ENCODE data around the gene TPST2. TPM values are rescaled to one million over a fixed set of nuclear protein-coding genes. Genes with fewer than 3 reads are reported as not detected.
"Not testable (repeated sequence)": the region's sequence is repeated elsewhere in the genome, so short reads cannot be mapped to it uniquely, and the experiment has no call there.

TPST2 gene
- total RNA-seq, 1 donor from 2014 or later = 11.0 TPM

DNA sequence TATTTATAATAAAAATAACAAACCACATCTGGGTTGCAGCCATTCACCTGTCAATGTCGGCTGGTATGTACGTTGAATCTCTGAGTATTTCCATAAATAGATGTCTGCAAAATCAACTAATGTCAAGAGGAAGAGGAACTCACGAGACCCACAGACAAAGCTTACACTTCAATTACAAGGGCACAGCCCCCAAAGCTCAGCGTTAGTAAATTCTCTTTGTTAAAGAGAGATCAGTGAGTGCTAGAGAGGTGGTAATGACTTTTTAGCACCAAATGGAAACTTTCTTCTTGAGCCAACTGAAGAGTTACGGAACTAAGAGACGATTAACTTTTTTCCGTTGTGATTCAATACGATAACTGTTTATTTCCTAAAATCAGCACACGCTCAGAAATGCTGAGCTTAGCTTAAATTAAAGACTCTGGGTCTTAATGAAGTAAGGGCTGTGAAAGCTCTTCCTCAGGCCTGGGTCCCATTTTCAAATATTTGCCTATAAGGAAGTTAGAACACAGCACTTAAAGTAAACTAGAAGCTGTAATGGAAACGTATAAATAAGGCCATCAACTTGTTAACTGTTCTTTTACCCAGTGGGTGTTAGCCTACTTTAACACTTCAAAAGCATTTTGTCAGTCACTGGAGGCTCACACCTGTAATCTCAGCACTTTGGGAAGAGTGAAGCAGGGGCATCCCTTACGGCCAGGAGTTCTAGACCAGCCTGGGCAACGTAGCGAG is 54.9 kb downstream of the TPST2 start:
- ChIA-PET POLR2A (interaction anchor here (0.6 to 2.6 kb wide), 11 partner anchors 11 to 688 kb away, joined by 3 to 19 read pairs (median 3); partner anchors contain the start of genes HPS4, SRRD and TFIP11), CTCF (interaction anchor here (0.9 to 1.6 kb wide), 3 partner anchors 23 to 109 kb away, joined by 3 to 7 read pairs (median 5); no protein-coding TSS in a partner anchor)
- H3K4me3 Mint-ChIP-seq = peak overlapping the region; percentile 67
- ATAC-seq (ENCODE audit: low read depth) = peak; percentile 50
- intact Hi-C loops (cut with micrococcal nuclease) = loop anchor here (1.0 kb wide), 1 partner anchor 55 kb away; the partner anchor contains the start of gene TPST2
- H3K9me3 Mint-ChIP-seq = no peaks in the 10 kb centered on the region
- TF ChIP-seq, protein P1, sequence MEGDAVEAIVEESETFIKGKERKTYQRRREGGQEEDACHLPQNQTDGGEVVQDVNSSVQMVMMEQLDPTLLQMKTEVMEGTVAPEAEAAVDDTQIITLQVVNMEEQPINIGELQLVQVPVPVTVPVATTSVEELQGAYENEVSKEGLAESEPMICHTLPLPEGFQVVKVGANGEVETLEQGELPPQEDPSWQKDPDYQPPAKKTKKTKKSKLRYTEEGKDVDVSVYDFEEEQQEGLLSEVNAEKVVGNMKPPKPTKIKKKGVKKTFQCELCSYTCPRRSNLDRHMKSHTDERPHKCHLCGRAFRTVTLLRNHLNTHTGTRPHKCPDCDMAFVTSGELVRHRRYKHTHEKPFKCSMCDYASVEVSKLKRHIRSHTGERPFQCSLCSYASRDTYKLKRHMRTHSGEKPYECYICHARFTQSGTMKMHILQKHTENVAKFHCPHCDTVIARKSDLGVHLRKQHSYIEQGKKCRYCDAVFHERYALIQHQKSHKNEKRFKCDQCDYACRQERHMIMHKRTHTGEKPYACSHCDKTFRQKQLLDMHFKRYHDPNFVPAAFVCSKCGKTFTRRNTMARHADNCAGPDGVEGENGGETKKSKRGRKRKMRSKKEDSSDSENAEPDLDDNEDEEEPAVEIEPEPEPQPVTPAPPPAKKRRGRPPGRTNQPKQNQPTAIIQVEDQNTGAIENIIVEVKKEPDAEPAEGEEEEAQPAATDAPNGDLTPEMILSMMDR (IDR thresholded peaks at IDR 0.05) = no peak
- peaks cover 49% of the 10 kb centered on the region for H3K4me1 Mint-ChIP-seq
- peaks cover 35% of the 10 kb centered on the region for H3K36me3 Mint-ChIP-seq (ENCODE audit: low read depth)
- DNase-seq = no peak
- peak overlapping the region; percentile 94 for H3K27ac Mint-ChIP-seq
- no peaks in the 10 kb centered on the region for H3K27me3 Mint-ChIP-seq

DNA sequence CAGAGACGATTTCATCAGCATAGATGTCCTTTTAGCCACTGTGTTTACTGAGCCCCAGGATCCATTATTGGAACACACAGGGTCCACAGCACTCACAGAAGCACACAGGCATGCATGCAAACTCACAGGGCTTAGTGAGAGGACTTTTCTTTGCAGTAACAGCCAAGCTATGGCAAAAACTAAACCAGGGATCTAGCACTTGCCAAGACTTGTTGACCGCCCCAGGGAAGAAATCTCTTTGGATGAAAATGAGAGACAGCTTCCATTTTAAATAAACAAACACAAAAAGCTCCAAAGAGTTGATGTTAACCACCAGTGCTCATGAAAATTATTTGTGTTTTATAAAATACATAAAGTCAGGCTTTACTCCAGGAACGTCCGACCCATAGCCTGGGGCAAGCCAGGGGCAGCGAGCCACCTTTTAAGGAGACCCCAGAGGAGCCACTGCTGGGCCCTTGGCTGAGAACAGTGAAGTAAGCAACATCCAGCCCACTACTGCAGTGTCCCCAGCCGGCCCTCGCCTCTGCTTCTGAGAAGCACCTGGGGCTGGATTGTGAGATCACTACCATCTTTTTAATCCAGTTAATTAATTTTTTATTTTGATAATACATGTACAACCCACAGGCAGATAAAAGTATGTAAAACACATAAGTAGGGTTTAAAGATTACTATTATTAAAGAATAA is 55.6 kb downstream of the TPST2 start:
- POLR2A ChIA-PET = interaction anchor here (0.7 to 2.6 kb wide), 5 partner anchors 17 to 110 kb away, joined by 3 to 19 read pairs (median 4); partner anchors contain the start of genes HPS4, SRRD and TFIP11
- H3K27me3 Mint-ChIP-seq = no peaks in the 10 kb centered on the region
- H3K27ac Mint-ChIP-seq = peak overlapping the region; percentile 76

DNA sequence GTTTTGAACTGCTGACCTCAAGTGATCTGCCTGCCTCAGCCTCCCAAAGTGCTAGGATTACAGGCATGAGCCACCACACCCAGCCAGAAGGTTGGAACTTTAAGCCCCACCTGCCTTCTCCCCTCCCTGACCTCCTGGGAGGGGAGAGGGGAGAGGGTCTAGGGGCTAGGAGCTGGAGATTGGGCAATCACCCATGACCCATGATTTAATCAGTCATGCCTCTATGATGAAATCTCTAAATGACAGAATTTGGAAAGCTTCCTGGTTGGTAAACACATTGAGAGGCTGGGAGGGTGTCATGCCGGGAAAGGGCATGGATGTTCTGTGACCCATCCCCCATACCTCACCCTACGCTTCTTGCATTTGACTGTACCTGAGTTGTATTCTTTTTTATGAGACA is 60.6 kb downstream of the TPST2 start:
- H3K4me1 Mint-ChIP-seq = peaks cover 24% of the 10 kb centered on the region
- H3K4me3 Mint-ChIP-seq = no peak overlapping the region
- intact Hi-C loops (cut with micrococcal nuclease) = no loop called here
- no peak overlapping the region for H3K27ac Mint-ChIP-seq
- no peak for ATAC-seq (ENCODE audit: low read depth)
- CTCF ChIA-PET = no interaction called here
- POLR2A ChIA-PET = no interaction called here
- peaks cover 58% of the 10 kb centered on the region for H3K36me3 Mint-ChIP-seq (ENCODE audit: low read depth)
- DNase-seq = no peak
- no peaks in the 10 kb centered on the region for H3K27me3 Mint-ChIP-seq
- TF ChIP-seq, protein P1 (IDR thresholded peaks at IDR 0.05) = no peak
- no peaks in the 10 kb centered on the region for H3K9me3 Mint-ChIP-seq

More for the DNA sequence above, 55.6 kb downstream of the TPST2 start:
- H3K4me3 Mint-ChIP-seq = peak overlapping the region; percentile 30
- ATAC-seq (ENCODE audit: low read depth) (no peak), DNase-seq (no peak)
- intact Hi-C loops (cut with micrococcal nuclease) = no loop called here
- H3K4me1 Mint-ChIP-seq = peaks cover 49% of the 10 kb centered on the region
- TF ChIP-seq, protein P1 (IDR thresholded peaks at IDR 0.05) = no peak
- H3K36me3 Mint-ChIP-seq (ENCODE audit: low read depth) = peaks cover 40% of the 10 kb centered on the region
- CTCF ChIA-PET = interaction anchor here (0.9 to 1.6 kb wide), 2 partner anchors 23 to 110 kb away, joined by 3 to 5 read pairs; no protein-coding TSS in a partner anchor
- H3K9me3 Mint-ChIP-seq = no peaks in the 10 kb centered on the region

DNA sequence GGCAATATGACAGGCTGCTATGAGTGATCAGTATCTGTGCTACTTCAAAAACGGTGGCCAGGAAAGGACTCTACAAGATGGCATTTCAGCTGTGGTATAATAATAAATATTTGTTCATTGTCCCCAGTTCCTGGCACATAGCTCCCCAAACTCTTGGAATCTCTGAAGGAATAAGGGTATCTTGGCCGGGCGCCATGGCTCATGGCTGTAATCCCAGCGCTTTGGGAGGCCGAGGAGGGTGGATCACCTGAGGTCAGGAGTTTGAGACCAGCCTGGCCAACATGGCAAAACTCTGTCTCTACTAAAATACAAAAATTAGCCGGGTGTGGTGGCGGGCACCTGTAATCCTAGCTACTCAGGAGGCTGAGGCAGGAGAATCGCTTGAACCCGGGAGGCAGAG is 61.4 kb downstream of the TPST2 start:
- H3K27ac Mint-ChIP-seq; DNase-seq; ATAC-seq (ENCODE audit: low read depth); CTCF ChIA-PET; POLR2A ChIA-PET; H3K4me3 Mint-ChIP-seq; H3K27me3 Mint-ChIP-seq; intact Hi-C loops (cut with micrococcal nuclease); H3K9me3 Mint-ChIP-seq: not testable (repeated sequence)
- Mint-ChIP-seq H3K36me3 (ENCODE audit: low read depth) (peaks cover 58% of the 10 kb centered on the region), H3K4me1 (peaks cover 23% of the 10 kb centered on the region)

DNA sequence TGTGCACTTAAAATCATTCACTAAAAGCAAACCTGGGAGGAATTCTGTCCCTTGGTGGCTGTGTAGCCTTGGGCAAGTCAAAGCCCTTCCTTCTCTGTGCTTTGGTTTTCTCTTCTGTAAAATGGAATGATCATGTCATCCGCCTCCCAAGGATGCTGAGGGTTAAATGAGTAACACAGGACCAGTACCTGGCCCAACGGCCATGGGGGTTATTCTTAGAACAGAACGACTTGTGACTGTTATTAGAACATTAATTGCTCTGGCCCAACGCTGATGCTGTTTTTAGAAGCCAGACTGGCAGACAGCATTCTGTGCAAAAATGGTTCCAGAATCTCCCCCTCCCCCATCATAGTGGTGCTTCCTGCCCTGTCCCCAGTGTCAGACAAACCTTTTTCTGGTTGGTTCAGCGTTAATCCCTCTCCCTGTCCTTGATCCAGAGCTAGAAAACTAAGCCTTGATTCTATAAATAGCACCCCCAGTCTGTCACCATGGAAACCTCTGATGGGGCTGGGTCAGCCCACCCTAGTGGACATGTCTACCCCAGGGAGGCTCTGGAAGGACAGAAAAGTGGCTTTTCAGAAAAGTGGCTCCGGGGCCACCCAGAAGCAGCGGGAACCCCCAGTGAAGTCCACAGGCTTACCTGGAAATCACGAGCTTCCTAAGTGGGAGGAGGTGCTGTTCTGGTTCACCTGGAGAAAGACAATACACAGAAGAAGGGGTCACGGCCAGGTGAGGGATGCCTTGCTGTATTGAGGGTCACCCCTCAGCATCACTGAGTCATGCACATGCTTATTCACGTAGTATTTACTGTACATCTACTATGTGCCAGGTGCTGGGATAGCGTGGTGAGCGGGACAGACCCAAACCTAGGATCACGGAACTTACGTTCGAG is 62.1 kb downstream of the TPST2 start:
- Mint-ChIP-seq H3K27me3 (no peaks in the 10 kb centered on the region), H3K4me3 (no peak overlapping the region), H3K9me3 (no peaks in the 10 kb centered on the region), H3K36me3 (ENCODE audit: low read depth) (peaks cover 57% of the 10 kb centered on the region), H3K4me1 (peaks cover 18% of the 10 kb centered on the region), H3K27ac (no peak overlapping the region)
- POLR2A ChIA-PET = no interaction called here
- DNase-seq (no peak), ATAC-seq (ENCODE audit: low read depth) (no peak)
- TF ChIP-seq, protein P1 (IDR thresholded peaks at IDR 0.05) = no peak
- CTCF ChIA-PET = no interaction called here
- intact Hi-C loops (cut with micrococcal nuclease) = no loop called here
